ENCODE measurements around the gene RBBP8NL. TPM values are rescaled to one million over a fixed set of nuclear protein-coding genes. Genes with fewer than 3 reads are reported as not detected.
A peak's percentile ranks its signal among the peaks of the same experiment; 100 is the strongest.

The RBBP8NL gene
- total RNA-seq, 1 donor from 2014 or later, result not detected

DNA sequence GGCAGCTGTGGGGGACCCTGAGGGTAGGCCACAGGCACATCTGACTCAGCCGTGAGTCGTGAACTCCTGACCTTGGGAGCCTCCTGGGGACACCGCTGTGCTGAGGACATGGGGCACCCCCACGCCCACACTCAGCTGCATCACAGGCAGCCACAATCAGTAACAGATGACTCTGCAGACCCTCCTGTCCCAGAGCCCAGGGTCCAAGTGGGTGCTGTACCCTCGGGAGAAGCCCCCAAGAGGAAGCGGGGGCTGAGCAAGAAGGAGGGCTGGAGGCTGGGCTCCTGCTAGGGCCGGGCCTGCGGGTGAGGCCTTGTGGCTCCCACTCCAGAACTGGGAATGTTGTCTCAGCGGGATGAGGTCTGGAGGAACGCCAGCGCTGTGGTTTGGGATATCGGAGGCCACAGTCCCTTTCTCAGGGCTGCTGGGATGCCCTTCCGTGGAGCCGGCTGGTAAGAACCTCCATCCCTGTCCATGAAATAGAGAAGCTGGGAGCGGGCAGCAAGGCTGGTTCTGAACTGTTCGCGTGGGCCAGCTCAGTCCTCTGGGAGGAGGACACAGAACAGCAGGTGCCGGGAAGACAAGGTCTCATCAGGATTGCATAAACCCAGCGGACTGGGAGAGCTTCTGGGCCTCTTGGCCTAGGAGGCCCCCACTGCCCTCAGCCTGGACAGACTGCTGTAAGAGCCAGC lies 57.1 kb downstream of the RBBP8NL start:
- no peaks in the 10 kb centered on the region for H3K36me3 Mint-ChIP-seq (ENCODE audit: unreplicated experiment)
- DNase-seq (ENCODE audit: extremely low spot score, unreplicated experiment), result no peak
- H3K9me3 Mint-ChIP-seq (ENCODE audit: unreplicated experiment), result no peaks in the 10 kb centered on the region
- TF ChIP-seq, protein P1, sequence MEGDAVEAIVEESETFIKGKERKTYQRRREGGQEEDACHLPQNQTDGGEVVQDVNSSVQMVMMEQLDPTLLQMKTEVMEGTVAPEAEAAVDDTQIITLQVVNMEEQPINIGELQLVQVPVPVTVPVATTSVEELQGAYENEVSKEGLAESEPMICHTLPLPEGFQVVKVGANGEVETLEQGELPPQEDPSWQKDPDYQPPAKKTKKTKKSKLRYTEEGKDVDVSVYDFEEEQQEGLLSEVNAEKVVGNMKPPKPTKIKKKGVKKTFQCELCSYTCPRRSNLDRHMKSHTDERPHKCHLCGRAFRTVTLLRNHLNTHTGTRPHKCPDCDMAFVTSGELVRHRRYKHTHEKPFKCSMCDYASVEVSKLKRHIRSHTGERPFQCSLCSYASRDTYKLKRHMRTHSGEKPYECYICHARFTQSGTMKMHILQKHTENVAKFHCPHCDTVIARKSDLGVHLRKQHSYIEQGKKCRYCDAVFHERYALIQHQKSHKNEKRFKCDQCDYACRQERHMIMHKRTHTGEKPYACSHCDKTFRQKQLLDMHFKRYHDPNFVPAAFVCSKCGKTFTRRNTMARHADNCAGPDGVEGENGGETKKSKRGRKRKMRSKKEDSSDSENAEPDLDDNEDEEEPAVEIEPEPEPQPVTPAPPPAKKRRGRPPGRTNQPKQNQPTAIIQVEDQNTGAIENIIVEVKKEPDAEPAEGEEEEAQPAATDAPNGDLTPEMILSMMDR (IDR thresholded peaks at IDR 0.05), result no peak
- peaks cover 46% of the 10 kb centered on the region for H3K4me1 Mint-ChIP-seq (ENCODE audit: unreplicated experiment)
- peak overlapping the region; percentile 41 for H3K27ac Mint-ChIP-seq (ENCODE audit: unreplicated experiment)
- no peak overlapping the region for H3K4me3 Mint-ChIP-seq (ENCODE audit: unreplicated experiment)
- no peaks in the 10 kb centered on the region for H3K27me3 Mint-ChIP-seq (ENCODE audit: unreplicated experiment)

DNA sequence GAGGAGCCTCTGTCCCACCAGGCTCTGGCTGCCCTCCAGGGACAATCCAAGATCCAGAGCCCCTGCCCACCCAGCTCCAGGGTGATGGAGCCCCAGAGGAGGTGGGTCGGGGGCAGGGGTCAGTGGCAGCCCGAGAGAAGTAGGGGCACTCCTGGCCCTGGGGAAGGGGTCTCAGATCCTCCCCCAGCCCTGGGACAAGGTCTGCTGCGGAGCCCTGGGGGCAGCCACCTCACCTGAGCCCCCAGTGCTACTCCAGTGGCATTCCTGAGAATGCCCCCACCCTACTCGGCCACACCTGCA lies 57.6 kb downstream of the RBBP8NL start:
- no peak overlapping the region for H3K4me3 Mint-ChIP-seq (ENCODE audit: unreplicated experiment)
- no peaks in the 10 kb centered on the region for H3K36me3 Mint-ChIP-seq (ENCODE audit: unreplicated experiment)
- H3K27me3 Mint-ChIP-seq (ENCODE audit: unreplicated experiment), result no peaks in the 10 kb centered on the region
- TF ChIP-seq, protein P1 (IDR thresholded peaks at IDR 0.05), result no peak
- H3K4me1 Mint-ChIP-seq (ENCODE audit: unreplicated experiment), result peaks cover 50% of the 10 kb centered on the region
- no peak for DNase-seq (ENCODE audit: extremely low spot score, unreplicated experiment)
- H3K9me3 Mint-ChIP-seq (ENCODE audit: unreplicated experiment), result no peaks in the 10 kb centered on the region
- peak overlapping the region; percentile 81 for H3K27ac Mint-ChIP-seq (ENCODE audit: unreplicated experiment)

DNA sequence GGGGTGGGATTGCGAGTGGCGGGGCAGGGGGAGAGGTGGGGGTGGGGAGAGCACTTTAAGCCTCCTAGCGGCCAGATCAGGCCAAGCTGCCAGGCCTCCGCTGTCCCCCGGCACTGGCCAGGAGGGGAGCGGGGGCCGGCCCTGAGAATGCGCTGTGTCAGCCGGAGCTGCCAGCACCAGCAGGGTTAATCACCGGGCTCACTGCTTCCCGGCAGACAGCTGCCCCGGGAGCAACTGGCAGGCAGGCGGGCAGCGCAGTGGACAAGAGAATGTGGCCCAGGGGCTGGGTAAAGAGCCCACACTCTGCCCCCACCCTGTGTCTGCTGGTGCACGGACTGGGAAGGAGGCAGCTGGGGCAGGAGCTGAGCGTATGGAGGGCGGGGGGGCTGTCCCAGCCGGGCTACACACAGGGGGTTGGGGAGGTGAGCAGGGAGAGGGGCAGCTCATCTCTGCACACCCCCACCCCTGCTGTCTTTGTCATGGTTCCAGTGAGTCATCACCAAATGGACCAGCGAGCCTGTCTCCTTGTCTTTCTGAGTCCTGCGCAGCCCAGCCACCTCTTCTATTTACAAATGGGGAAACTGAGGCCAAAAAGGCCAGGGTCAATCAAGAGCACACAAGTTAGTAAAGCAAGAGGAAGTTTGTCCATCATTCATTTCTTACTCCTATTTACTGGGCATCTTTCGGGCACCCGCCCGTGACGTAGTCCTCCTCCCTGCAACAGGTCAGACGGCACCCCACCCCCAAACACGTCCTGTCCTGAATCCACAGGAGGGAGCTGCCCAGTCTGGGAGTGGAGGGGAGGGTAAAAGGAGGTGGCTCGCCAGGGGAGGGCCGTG lies 58.1 kb downstream of the RBBP8NL start:
- H3K4me1 Mint-ChIP-seq (ENCODE audit: unreplicated experiment), result peaks cover 50% of the 10 kb centered on the region
- DNase-seq (ENCODE audit: extremely low spot score, unreplicated experiment), result no peak
- peak overlapping the region; percentile 53 for H3K4me3 Mint-ChIP-seq (ENCODE audit: unreplicated experiment)
- no peaks in the 10 kb centered on the region for H3K27me3 Mint-ChIP-seq (ENCODE audit: unreplicated experiment)
- no peaks in the 10 kb centered on the region for H3K9me3 Mint-ChIP-seq (ENCODE audit: unreplicated experiment)
- H3K36me3 Mint-ChIP-seq (ENCODE audit: unreplicated experiment), result no peaks in the 10 kb centered on the region
- H3K27ac Mint-ChIP-seq (ENCODE audit: unreplicated experiment), result peak overlapping the region; percentile 81
- TF ChIP-seq, protein P1 (IDR thresholded peaks at IDR 0.05), result peak; percentile 69

DNA sequence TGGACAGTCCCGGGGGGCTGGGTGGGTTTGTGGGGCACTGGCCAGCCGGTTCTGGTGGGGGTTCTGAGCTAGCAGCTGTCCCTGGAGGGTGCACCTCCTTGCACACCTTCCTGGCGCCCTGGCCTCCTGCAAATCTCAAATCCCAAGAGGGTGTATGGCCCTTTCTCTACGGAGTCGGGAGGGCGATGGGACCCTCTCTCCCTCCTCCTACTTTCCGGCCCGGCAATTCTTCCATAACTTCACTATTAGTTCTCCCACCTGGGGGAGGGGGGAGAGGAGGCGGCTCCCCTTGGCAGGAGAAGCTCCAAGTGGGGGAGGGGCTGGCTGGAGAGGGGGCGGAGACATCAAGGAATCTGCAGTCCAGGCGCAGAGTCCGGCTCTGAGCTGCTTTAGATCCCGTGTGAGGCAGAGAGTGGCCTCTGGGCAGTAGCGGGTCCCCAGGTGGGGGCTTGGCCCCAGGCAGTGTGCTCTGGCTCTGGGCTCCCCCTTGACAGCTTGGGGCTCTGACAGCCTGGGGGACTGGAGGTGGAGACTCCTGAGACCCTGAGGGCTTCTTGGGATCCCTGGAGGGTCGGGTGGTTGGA lies 58.9 kb downstream of the RBBP8NL start:
- peak overlapping the region; percentile 31 for H3K27ac Mint-ChIP-seq (ENCODE audit: unreplicated experiment)
- TF ChIP-seq, protein P1 (IDR thresholded peaks at IDR 0.05), result no peak
- H3K9me3 Mint-ChIP-seq (ENCODE audit: unreplicated experiment), result no peaks in the 10 kb centered on the region
- peaks cover 55% of the 10 kb centered on the region for H3K4me1 Mint-ChIP-seq (ENCODE audit: unreplicated experiment)
- H3K36me3 Mint-ChIP-seq (ENCODE audit: unreplicated experiment), result no peaks in the 10 kb centered on the region
- peak overlapping the region; percentile 42 for H3K4me3 Mint-ChIP-seq (ENCODE audit: unreplicated experiment)
- no peaks in the 10 kb centered on the region for H3K27me3 Mint-ChIP-seq (ENCODE audit: unreplicated experiment)
- no peak for DNase-seq (ENCODE audit: extremely low spot score, unreplicated experiment)
